K562 (cell line): ENCODE data around the gene NEDD1. TPM values are rescaled to one million over a fixed set of nuclear protein-coding genes. Genes with fewer than 3 reads are reported as not detected.

Experiments
- CBX8 ChIP-seq: fragments of 200-600 bp; sonication (generic); IDR thresholded peaks from 2 replicates; pipeline ENCODE4 v1.6.1; 2012; ENCODE audit warnings: borderline replicate concordance, mixed run types, low read depth, mild to moderate bottlenecking, moderate library complexity, mixed read lengths, low read length, control low read depth, inconsistent platforms; ENCODE audit not compliant: poor library complexity, severe bottlenecking; ENCODE audit errors: extremely low read depth
- ESRRA ChIP-seq: fragments of 450-650 bp; IDR thresholded peaks from 2 replicates; pipeline ENCODE4 v1.6.1; 2014; ENCODE audit warnings: low read depth, mild to moderate bottlenecking, moderate library complexity, borderline replicate concordance
- FOXK1 ChIP-seq: sonication (generic); formaldehyde crosslinking; IDR thresholded peaks from 2 replicates; pipeline ENCODE4 v1.8.0; 2022; ENCODE audit warnings: missing genetic modification reagents, mild to moderate bottlenecking, borderline replicate concordance
- GTF2E2 ChIP-seq: fragments of 200-800 bp; sonication (Bioruptor generic); IDR thresholded peaks from 2 replicates; pipeline ENCODE4 v1.6.1; 2016; ENCODE audit warnings: missing genetic modification characterization, missing compliant biosample characterization
- MYBL2 ChIP-seq, 2 experiments: fragments of 450-650 bp in 1 of 2; sonication (generic) in 1 of 2; formaldehyde crosslinking in 1 of 2; IDR thresholded peaks; 2 replicates each; pipeline versions ENCODE4 v1.6.1 to v1.8.1; 2017 to 2022; ENCODE audit warnings: borderline replicate concordance in 1 of 2, inconsistent platforms in 1 of 2, low read depth in 1 of 2, mild to moderate bottlenecking in 1 of 2, missing genetic modification reagents in 1 of 2, moderate library complexity in 1 of 2
- NCOA6 ChIP-seq: fragments of 450-650 bp; IDR thresholded peaks from 2 replicates; pipeline ENCODE4 v1.6.1; 2017; ENCODE audit warnings: mild to moderate bottlenecking
- RBM39 ChIP-seq: fragments of 200-400 bp; formaldehyde crosslinking; optimal IDR thresholded peaks from 2 replicates; pipeline ENCODE3; 2018; ENCODE audit warnings: low read depth, low read length
- SETDB1 ChIP-seq: IDR thresholded peaks from one replicate; pipeline ENCODE4 v1.6.1; 2012; ENCODE audit warnings: low read length, control low read depth, inconsistent platforms
- SRSF9 ChIP-seq: fragments of 200-400 bp; formaldehyde crosslinking; IDR thresholded peaks from 2 replicates; pipeline ENCODE4 v1.6.1; 2017; ENCODE audit warnings: low read depth, low read length, borderline replicate concordance
- ZBTB7A ChIP-seq: IDR thresholded peaks from 2 replicates; pipeline ENCODE4 v1.6.1; 2011; ENCODE audit warnings: low read depth, mild to moderate bottlenecking, low read length, moderate library complexity, borderline replicate concordance; ENCODE audit not compliant: control insufficient read depth
- ZNF445 ChIP-seq: fragments of 250-450 bp; sonication (Bioruptor Pico); IDR thresholded peaks from 2 replicates; pipeline ENCODE4 v1.4.0; 2020; ENCODE audit warnings: low read depth, mild to moderate bottlenecking, moderate library complexity
- ZNF561 ChIP-seq: fragments of 450-650 bp; formaldehyde crosslinking; conservative IDR thresholded peaks from 2 replicates; pipeline ENCODE4 v1.4.0; 2020; ENCODE audit warnings: mild to moderate bottlenecking, moderate library complexity
- ZNF584 ChIP-seq: fragments of 200-800 bp; sonication (Bioruptor generic); IDR thresholded peaks from 2 replicates; pipeline ENCODE4 v1.6.1; 2016; ENCODE audit warnings: low read depth, mild to moderate bottlenecking, missing genetic modification characterization, missing compliant biosample characterization
- polyA plus RNA-seq, 8 experiments: library from polyadenylated mRNA; depleted of rRNA in 4 of 8; stranded (reverse) in 5 of 8; unstranded in 3 of 8; fragments of >200 nt; fragmentation: Nextera tagmentation in 2 of 8; fragmentation: Illumina TruSeq in 1 of 8; extraction: Ambion mirVana in 2 of 8; extraction: Trizol in 1 of 8; gene quantifications; 2 replicates each; pipeline versions ENCODE4 v1.2.1 to v1.2.3, GENCODE V29; 2011 to 2014; ENCODE audit warnings: inconsistent platforms in 1 of 8, missing spikeins in 1 of 8
- total RNA-seq, 7 experiments: library from RNA; depleted of rRNA in 6 of 7; stranded (reverse); fragments of >200 nt in 6 of 7; fragmentation: Illumina TruSeq in 2 of 7; extraction: Trizol in 2 of 7; gene quantifications; 2 replicates each; pipeline versions ENCODE4 v1.2.1 to v1.2.3, GENCODE V29; 2011 to 2021; ENCODE audit warnings: low replicate concordance in 1 of 7
- TF ChIP-seq, protein P1 (sequence below): fragments of 450-650 bp; formaldehyde crosslinking; IDR thresholded peaks from 2 replicates; pipeline ENCODE4 v1.4.0; 2020; ENCODE audit warnings: mild to moderate bottlenecking, moderate library complexity
- TF ChIP-seq, protein P2 (sequence below): fragments of 450-650 bp; IDR thresholded peaks from 2 replicates; pipeline ENCODE4 v1.6.1; 2017; ENCODE audit warnings: antibody characterized with exemption, mild to moderate bottlenecking
- TF ChIP-seq, protein P3 (sequence below): fragments of 250-450 bp; sonication (Bioruptor Pico); IDR thresholded peaks from 2 replicates; pipeline ENCODE4 v1.5.0; 2020; ENCODE audit warnings: mild to moderate bottlenecking, borderline replicate concordance
- TF ChIP-seq, protein P4 (sequence below): sonication (generic); IDR thresholded peaks from 2 replicates; pipeline ENCODE4 v1.6.1; 2016

Gene NEDD1
- total and polyA plus RNA-seq, 9 of the 15 experiments (the other 6 are each of a cell fraction or from before 2014, with no cell fraction given): 7.5 to 29.3 (median 14.8) TPM

DNA sequence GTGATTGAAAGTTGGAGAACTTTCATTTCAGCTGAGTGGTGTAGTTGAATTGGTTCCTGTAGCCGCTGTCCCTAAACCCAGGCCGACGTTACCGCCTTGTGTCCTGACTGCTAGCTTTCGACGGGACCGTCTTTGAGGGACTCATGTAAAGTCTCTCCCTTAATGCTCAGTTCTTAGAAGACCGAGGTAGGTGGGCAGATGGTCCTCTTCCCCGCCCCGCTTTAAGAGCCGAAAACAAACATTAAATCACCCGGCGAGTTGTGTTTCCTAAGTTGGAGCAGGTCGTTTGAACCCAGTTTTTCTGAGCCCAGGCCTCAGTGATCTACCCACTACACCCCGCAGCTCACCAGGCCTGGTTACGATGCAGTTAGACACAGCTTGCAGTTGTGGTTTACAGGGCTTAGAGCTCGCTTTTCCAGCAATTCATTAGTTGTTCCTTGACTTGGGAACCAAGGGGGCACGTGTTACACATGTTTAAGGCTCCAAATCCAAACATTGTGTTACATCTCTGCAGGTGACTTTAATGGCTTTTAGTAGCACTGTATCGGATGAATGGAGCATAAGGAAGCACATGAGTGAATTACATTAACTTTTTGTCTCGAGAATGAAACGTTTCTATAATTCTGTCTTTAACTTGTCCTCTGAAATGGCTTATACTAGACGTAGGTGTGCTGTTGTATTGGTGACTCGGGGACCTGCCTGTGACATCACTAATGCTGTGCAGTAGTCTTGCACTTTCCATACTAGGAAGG is 790 bp downstream of the NEDD1 start (continued):
- TF ChIP-seq GTF2E2 (no peak), ZNF445 (CRISPR knock-in tag) (no peak), RBM39 (no peak), ZNF561 (CRISPR knock-in tag) (no peak), SRSF9 (no peak), ZNF584 (CRISPR knock-in tag) (no peak), ESRRA (no peak), FOXK1 (CRISPR knock-in tag) (0 out of 2 replicates have a peak, but pooled peaks have one; percentile 19), NCOA6 (0 out of 2 replicates have a peak, but pooled peaks have one; percentile 7), CBX8 (no peak), SETDB1 (no peak), MYBL2 (IDR thresholded peaks at IDR 0.05; ENCODE audit: low read depth) (no peak), MYBL2 (CRISPR knock-in tag; IDR thresholded peaks at IDR 0.05; ENCODE audit: borderline replicate concordance) (no peak), ZBTB7A (no peak)
- TF ChIP-seq, protein P1, sequence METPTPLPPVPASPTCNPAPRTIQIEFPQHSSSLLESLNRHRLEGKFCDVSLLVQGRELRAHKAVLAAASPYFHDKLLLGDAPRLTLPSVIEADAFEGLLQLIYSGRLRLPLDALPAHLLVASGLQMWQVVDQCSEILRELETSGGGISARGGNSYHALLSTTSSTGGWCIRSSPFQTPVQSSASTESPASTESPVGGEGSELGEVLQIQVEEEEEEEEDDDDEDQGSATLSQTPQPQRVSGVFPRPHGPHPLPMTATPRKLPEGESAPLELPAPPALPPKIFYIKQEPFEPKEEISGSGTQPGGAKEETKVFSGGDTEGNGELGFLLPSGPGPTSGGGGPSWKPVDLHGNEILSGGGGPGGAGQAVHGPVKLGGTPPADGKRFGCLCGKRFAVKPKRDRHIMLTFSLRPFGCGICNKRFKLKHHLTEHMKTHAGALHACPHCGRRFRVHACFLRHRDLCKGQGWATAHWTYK (CRISPR knock-in tag): no peak
- TF ChIP-seq, protein P2, sequence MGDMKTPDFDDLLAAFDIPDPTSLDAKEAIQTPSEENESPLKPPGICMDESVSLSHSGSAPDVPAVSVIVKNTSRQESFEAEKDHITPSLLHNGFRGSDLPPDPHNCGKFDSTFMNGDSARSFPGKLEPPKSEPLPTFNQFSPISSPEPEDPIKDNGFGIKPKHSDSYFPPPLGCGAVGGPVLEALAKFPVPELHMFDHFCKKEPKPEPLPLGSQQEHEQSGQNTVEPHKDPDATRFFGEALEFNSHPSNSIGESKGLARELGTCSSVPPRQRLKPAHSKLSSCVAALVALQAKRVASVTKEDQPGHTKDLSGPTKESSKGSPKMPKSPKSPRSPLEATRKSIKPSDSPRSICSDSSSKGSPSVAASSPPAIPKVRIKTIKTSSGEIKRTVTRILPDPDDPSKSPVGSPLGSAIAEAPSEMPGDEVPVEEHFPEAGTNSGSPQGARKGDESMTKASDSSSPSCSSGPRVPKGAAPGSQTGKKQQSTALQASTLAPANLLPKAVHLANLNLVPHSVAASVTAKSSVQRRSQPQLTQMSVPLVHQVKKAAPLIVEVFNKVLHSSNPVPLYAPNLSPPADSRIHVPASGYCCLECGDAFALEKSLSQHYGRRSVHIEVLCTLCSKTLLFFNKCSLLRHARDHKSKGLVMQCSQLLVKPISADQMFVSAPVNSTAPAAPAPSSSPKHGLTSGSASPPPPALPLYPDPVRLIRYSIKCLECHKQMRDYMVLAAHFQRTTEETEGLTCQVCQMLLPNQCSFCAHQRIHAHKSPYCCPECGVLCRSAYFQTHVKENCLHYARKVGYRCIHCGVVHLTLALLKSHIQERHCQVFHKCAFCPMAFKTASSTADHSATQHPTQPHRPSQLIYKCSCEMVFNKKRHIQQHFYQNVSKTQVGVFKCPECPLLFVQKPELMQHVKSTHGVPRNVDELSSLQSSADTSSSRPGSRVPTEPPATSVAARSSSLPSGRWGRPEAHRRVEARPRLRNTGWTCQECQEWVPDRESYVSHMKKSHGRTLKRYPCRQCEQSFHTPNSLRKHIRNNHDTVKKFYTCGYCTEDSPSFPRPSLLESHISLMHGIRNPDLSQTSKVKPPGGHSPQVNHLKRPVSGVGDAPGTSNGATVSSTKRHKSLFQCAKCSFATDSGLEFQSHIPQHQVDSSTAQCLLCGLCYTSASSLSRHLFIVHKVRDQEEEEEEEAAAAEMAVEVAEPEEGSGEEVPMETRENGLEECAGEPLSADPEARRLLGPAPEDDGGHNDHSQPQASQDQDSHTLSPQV: peak; percentile 26; the same call in 1 of the 2 replicates
- TF ChIP-seq, protein P3, sequence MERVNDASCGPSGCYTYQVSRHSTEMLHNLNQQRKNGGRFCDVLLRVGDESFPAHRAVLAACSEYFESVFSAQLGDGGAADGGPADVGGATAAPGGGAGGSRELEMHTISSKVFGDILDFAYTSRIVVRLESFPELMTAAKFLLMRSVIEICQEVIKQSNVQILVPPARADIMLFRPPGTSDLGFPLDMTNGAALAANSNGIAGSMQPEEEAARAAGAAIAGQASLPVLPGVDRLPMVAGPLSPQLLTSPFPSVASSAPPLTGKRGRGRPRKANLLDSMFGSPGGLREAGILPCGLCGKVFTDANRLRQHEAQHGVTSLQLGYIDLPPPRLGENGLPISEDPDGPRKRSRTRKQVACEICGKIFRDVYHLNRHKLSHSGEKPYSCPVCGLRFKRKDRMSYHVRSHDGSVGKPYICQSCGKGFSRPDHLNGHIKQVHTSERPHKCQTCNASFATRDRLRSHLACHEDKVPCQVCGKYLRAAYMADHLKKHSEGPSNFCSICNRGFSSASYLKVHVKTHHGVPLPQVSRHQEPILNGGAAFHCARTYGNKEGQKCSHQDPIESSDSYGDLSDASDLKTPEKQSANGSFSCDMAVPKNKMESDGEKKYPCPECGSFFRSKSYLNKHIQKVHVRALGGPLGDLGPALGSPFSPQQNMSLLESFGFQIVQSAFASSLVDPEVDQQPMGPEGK: no peak
- TF ChIP-seq, protein P4, sequence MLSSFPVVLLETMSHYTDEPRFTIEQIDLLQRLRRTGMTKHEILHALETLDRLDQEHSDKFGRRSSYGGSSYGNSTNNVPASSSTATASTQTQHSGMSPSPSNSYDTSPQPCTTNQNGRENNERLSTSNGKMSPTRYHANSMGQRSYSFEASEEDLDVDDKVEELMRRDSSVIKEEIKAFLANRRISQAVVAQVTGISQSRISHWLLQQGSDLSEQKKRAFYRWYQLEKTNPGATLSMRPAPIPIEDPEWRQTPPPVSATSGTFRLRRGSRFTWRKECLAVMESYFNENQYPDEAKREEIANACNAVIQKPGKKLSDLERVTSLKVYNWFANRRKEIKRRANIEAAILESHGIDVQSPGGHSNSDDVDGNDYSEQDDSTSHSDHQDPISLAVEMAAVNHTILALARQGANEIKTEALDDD: peak; percentile 62
